D341Med (cell line): Measurements from ENCODE around the gene MLYCD.

Experiments used
- DNase-seq: peaks from one replicate; pipeline ENCODE4 v3.0.0; 2012; ENCODE audit warnings: low spot score

Gene MLYCD

DNA sequence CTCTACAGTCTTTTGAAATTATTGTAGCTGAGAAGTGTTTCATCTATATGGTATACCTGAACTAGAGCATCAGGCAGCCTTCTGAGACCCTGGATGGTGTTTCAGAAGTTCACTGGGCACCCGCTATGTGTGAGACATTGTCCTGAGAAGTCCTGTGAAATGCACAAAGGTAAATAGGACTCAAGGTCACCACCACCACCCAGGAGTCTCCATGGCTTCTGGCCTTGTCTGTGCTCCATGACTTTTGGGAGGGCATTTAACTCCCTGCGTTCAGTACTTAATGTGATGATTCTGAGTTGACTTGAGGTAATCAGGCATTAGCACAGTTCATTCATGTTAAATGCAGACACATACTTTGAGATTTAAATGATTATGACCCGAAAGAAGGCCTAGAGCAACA is 1.1 kb downstream of the MLYCD start:
- no peak for DNase-seq

DNA sequence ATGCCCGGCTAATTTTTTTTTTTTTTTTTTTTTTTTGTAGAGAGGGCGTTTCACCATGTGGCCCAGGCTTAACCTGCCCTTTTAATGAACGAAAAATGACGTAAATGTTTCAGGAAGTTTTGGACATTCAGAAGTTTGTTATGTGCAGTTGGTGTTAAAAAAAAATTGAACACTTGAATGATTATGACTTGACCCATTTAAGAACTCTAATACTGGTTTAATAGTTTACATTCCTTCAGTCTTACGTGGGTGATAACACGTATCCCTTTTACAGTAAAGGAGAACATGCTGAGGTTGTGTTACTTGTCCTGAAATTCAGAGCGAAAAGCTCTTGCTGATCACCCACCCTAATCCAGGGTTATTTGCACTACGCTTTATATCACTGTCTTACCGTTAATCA is 1.7 kb downstream of the MLYCD start:
- no peak for DNase-seq

DNA sequence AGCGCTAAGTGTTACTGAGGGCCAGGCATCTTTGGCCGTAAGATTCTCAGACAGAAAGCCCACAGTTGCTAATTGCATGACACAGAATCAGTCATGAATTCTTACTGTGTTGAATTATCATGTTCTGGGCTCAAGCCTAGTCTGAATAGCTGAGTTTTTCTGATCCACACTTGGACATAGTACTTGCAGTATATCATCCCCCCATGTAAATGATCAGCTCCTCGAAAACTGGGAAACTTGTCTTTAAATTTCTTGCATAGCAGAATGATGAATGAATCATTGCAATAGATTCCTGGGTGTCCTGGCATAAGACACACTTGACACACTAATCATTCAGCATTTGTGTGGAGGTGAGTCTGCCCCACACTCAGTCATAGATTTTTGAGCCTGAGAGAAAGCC is 2.2 kb downstream of the MLYCD start:
- no peak for DNase-seq

DNA sequence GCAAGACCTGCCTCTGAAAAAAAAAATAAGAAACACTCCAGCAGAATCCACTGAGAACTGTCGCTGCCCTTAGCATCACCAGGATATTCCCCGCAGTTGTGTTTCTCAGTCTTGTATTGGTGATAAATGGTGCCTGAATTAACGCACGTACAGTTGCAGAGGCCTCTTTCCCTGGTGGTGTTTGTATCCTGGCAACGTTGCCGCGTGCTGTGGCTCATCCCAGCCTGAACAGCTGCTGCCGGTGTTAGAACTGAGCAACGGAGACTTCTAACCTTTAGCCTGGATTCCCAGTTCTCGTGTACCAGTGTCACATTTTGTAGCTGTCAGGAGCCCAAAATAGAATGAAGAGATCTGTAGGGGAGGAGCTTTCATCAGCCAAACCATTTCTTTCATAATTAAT is 4.8 kb downstream of the MLYCD start:
- DNase-seq: peak; percentile 59

DNA sequence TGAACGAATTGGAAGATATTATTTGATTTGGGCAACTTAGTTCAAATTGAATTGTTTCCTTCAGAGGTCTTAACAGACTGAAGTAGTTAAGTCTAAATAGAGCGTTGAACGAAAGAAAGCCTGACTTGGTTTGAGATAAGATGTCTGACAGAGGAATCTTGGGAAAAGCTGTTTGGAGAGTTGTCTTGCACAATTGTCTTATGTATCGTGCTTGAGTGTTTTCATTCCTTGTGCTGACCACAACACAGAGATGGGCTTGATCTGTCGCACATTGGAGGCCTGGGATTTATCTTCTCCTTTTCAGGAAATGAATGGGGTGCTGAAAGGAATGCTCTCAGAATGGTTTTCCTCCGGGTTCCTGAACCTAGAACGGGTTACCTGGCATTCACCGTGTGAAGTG is 7.8 kb downstream of the MLYCD start:
- DNase-seq: no peak

DNA sequence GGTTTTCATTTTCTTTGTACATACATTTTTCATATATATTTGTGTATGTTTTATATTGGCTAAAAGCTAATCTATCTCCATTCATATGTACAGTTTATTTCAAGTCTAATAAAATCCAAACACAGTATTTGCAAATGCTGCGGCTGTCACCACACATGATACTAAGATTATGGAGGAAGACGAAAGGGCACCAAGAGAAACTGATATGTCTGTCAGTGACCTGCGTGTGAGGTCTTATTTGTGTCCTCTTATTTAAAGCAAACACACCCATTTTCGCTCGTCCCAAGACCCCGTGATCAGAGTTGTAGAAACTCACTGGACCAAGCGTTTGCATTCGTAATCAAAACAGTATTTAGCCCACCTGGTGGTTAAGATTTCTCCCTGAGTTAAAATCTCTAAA is 8.2 kb downstream of the MLYCD start:
- DNase-seq: no peak

DNA sequence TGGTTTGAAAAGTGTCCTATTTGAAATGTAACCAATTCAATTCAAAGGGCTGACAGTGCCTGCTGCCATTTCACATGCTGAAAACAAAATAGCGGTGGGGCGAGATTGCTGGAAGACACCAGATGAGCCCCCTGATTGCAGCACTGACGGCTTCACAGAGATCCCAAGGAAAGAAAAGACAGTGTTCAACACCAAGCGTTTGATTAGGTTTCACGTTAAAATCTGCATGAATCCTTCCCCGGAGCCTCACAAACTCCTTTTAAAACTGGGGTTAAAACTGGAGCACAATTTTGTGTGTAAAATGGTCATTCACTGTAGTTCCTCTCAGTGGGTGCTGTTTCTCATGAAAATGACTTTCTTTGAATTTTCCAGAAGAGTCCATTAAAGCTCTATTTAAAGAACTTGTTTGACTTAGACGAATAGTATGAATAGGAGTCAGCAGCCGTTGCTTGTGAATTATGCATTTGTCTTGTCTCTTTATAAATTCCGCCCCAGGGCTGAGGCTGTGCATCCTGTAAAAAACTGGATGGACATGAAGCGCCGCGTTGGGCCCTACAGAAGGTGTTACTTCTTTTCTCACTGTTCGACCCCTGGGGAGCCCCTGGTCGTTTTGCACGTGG is 8.8 kb downstream of the MLYCD start:
- no peak for DNase-seq

DNA sequence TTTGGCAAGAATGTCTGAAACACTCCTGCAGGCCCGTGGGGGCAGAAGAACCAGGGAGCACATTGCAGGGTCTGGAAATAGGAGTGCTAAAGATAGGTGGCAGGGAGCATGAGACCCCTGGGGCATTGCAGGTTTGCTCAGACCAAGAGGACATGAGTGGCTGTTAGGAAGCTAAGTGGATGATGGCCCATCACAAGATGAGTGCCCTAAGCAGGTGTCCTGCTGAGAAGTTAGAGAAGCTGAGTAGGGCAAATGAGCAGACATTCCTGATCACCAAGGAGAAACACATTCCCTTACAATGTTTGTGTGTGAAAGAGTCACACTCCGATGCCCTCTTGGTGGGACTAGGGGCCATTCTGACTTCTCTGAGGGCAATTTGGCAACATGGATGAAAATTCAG is 9.9 kb downstream of the MLYCD start:
- DNase-seq: no peak

DNA sequence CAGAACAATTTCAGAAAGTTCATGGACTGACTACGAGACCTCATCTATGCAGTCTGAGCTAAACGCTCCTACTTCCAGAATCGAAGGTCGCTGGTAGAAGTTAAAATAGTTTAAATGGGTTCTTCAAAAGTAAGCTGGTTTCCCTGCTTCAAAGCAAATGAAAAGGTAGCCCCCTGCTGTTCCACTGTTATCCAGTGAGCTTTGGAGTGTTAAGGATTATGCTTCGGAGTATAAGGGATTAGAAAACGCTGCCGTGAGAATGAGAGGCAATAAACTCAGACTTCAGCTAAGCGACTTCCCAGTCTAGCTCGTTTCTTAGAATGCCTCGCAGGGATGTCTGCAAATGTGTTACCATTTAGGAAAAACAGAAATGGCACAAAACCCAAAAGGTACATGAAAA is 12.4 kb downstream of the MLYCD start:
- DNase-seq: peak; percentile 63

DNA sequence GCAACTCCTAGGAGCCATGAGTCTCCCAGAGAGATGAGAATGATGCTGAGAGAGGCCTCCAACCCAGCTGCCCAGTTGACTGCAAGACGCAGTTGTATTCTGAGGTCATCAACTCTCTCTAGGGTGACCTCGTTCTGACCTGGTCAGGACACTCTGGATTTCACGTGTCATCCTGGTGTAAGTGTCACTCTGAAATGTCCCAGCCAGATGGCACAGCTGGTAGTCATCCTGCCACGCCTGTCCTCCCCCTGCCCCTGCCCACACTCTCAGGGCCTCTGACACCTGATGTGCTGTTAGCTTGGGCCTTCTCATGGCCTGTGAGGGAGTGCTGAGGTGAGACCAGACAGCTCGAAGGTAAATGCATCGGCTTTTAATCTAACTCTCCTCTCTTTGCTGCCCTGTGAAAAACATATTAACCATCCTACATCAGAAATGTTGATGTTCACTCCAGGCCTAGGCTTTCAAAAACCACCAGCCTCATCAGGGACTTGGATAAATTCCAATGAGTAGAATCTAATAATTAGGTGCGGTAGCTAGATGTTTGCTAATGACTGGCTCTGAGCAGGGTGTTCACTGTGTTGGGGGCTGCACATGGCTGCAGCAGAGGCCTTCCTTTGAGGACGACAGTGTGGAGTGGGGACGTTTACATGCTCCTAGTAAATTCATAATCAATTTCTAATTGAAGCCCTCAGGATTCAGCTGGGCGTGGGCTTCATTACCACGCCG is 13.8 kb downstream of the MLYCD start:
- DNase-seq: no peak

DNA sequence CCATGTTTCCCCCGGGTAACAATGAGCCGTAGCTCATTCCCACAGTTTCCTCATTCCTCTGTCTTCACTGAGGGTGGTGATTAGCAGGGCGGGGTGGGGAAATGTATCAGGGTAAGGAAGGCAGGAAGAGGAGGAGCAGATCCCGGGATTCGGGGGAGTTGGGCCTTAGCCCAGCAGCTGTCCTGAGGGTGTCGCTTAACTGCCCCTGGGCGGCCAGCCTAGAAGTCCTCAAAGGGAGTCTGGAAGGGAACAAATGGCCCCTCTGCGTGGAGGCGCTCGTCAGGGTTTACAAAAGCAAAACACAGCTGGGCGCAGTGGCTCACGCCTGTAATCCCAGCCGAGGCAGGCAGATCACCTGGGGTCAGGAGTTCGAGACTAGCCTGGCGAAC is 14.3 kb downstream of the MLYCD start:
- DNase-seq: no peak

DNA sequence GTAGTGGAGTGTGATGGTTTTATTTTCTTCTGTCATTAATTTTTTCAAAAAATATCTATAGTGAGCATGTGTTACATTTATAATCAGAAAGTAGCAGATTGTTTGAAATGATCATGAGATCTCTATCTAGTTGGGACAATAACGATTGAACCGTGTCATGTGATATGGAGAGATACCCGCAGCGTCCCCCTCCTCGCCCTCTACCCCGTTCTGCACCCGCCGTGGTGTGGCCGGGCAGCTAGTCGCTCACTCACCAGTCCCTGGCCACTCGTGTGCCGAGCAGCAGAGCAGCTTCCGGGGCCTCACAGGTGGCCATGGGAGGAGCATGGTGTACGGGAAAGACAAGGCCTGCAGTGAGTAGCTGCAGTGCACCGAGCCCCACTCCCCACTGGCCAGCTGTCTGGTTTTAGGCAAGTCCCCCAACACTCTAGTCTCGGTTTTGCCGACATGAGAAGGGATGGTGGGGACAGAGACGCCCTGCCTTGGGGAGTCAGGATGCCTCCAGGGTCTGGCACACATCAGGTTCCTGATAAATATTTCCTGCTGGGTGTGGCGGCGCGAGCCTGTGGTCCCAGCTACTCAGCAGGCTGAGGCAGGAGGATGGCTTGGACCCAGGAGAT is 15.3 kb downstream of the MLYCD start:
- no peak for DNase-seq

DNA sequence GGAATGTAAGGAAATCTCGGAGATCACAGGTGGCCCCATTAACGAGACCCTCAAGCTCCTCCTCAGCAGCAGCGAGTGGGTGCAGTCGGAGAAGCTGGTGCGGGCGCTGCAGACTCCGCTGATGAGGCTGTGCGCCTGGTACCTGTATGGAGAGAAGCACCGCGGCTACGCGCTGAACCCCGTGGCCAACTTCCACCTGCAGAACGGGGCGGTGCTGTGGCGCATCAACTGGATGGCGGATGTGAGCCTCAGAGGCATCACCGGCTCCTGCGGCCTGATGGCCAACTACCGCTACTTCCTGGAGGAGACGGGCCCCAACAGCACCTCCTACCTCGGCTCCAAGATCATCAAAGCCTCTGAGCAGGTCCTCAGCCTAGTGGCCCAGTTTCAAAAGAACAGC is 16.2 kb downstream of the MLYCD start:
- no peak for DNase-seq

DNA sequence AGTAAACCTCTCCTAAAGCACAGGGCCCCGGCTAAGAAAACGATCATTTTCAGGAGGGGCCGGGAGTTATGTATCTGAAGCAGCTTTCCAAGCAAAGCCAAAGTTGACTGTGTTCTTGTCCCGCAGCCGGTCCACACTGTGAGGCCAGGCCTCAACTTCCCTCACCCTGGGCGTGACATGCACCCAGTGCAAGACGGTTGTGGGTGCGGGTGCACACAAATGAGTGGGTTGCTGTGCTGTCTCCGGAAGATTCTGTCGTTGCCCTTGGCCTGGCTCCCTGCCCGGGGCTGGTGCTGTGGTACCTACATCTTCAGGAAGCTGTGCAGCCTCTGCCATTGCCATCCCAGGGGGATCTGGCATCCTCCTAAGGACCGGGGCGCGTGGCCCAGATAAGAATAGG is 16.6 kb downstream of the MLYCD start:
- DNase-seq: no peak

DNA sequence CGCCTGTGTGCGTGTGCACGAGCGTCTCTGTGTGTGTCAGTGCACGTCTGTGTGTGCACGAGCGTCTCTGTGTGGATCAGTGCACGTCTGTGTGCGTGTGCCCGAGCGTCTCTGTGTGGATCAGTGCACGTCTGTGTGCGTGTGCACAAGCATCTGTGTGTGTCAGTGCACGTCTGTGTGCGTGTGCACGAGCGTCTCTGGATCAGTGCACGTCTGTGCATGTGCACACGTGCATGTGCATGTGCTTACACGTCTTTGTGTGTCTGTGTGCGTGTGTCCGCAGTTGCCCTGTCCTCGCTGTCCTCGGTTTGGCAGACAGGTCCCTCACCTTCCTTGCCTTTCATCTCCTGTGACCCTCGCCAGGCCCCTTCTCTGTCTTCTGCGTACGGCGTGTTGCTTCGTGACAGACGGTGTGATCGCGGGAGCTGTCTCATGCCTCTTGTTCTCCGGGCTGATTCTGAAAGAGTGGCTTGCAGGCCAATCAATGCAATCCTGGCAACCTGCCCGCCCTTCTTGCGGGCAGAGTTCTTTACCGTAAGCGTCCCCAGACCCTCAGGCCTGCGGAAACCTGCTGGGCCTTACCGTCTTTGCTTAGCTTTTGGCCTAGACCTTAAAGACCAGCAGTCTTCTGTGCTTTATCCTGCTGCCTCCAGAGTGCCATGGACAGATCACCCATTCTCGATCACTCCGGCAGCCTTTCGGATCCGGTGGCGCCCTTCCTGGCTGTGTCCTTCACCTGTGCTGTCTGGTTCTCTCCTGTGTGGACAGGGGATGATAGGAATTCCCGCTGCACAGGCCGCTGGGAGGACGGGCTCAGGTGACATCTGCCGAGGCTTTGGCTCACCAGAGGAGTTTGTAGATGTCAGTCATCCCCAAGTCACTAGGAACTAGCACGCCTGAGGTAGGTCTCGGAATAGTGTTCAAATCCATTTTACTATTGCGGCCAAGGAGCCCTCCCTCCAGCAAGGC is 18.5 kb downstream of the MLYCD start:
- no peak for DNase-seq

DNA sequence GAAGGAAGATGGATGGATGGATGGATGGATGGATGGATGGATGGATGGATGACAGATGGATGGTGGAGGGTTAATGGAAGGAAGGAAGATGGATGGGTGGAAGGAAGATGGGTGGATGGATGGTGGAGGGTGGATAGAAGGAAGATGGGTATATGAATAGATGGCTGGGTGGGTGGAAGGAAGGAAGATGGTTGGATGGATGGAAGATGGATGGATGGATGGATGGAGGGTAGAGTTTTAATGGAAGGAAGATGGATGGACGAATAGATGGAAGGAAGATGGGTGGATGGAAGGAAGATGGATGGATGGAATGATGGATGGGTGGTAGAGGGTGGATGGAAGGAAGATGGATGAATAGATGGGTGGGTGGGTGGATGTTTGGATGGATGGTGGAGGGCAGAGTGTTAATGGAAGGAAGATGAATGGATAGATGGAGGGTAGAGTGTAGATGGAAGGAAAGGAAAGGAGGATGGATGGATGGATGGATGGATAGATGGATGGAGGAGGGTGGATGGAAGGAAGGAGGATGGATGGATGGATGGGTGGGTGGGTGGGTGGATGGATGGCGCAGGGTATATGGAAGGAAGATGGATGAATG is 22.1 kb downstream of the MLYCD start:
- DNase-seq: no peak

DNA sequence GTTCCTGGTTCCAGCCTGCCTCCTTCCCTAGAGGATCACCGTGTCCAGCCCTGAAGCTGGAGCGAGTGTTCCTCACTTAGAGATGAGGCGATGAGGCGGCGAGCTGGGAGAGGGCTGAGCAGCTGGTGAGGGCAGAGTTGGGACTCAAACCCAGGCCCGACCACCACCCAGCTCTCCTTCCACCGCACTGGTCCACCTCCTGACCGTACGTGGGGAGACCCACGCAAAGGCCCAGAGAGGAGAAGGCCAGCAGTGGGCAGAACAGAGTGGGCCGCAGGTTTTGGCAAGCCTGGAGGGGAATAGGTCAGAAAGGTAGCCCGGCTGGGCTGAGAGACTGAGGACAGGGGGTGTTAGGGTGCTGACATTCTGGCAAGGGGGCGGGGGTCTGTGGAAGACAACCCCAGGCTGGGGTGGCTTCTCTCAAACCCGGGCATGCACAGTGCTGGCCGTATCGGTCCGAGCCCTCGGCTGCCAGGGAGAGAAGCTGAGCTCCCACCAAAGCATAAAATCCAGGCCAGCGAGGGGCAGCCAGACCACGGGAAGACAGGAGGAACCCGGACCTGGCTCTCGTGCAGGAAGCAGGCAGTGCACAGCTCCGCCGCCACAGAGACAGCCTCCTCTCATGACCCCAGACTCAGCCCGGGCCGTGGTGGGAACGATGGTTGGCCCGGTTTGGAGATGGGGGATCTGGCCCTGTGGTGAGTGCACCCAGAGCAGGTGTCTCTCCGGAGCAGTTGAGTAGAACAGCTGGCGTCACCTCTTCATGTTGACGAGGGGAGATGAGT is 24.9 kb downstream of the MLYCD start:
- DNase-seq: no peak

DNA sequence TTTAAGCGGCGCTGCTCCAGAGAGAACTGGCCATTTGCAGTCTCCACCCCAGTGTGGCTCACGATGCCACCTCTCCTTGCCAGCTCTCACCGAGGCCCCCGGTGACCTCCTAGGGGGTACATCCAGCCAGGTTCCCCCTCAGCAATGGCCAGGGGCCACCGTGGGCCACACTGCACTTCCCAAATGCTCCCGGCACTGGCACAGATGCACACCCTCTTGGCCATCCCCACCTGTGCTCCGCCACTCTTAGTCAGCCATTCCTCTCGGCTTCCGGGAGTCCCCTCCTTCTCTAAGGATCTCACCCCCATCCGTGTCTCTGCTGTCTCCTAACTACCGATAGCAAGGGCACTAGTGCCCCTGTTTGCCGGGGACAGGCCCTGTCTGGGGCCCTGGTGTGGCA is 25.8 kb downstream of the MLYCD start:
- no peak for DNase-seq

DNA sequence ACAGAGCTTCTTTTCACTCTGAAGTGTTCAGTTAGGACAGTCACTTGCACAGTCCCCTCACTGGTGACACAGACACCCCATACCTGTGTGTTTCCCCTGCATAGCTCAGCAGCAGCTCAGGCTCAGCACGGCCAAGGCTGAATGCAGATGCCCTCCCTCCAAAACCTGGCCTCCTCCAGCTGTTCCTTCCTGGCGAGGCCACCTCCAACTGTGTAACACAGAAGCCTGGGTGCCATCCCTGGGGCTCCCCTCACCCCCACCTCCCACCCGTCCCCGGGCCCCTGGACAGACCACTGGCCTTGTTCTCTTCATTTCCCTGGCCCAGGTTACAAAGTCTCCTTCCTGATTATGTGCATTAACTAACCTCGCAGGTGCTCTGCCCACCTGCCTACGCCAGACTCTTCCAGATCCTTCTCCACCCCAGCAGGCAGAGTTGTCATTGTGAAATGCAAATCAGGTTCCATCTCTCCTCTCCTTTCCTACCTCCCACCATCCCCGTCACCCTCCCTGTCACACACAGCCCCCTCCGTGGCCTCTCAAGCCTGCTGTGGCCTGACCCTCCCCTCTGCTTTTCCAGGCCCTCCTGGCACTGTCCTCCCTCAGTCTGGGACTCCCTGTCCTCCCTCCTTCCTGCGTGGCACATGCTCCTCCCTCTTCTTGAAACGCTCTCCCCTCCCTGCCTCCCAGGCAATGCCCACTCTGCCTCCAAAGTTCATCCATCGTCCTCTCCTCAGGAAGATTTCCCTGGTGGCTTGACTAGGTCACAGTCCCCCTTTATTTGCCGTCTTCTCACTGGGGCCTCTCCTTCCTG is 26.4 kb downstream of the MLYCD start:
- no peak for DNase-seq

DNA sequence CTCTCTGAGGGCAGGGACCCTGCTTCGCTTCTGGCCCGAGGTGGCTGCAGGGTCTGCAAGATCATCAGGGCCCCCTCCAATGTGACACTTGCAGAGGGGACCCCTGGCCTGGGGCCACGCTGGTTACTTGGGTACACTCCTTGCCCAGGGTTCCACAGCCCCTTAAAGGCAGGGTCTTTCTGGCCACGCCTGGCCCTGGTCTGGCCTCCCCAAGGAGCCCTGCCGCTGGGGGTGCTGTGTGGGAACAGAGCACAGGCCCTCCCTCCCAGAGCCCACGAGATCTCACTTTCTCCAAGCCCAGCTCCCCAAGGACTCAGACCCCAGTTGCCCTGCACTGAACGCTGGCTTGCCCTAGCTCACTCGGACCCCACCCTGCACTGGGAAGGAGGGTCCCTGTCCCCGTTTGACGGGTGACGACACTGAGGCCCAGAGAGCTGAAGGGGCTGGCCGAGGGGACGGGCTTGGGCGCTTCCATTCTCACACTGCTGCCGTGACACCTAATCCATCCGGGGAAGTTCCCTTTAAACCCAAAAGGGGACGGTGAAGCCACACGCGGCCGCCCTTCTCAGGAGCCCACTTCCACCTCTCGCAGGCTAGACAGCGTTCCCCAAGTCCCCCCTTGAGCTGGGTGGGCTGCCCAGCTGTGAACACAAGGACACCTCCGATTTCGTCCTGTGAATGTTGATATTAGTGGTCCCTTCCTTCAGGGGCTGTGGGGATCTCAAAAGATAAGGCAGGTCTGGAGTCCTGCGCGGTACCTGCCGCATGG is 27.2 kb downstream of the MLYCD start:
- DNase-seq: no peak
